Measurements from ENCODE around the gene GPR132. TPM values are rescaled to one million over a fixed set of nuclear protein-coding genes. Genes with fewer than 3 reads are reported as not detected.

The GPR132 gene
- total RNA-seq, 2 donors from 2014 or later, result 0.67 to 1.2 TPM

DNA sequence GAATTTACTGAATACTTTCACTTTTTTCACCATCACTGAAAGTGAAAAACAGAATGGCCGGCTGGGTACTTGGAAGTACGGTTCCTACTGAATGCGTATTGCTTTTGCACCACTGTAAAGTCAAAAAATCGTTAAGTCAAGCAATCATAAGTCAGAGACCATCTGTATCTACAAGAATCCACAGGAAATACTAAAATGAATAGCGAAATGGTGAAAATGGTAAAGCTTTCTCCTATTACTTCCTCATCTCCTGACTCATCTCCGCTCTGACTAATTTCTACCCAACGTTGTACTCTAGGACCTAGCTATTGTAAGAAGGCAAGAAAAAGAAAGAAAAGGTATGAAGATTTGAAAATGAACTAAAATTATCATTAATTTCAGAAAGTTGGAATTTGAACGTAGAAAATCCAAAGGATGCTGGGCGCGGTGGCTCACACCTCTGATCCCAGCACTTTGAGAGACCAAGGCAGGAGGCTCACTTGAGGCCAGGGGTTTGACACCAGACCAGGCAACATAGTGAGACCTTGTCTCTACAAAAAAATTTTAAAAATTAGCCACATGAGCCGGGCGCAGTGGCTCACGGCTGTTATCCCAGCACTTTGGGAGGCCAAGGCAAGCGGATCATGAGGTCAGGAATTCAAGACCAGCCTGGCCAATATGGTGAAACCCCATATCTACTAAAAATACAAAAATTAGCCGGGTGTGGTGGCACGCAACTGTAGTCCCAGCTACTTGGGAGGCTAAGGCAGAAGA lies 39.0 kb downstream of the GPR132 start:
- peaks cover 0 to 19% of the 10 kb centered on the region in 2 donors for H3K4me1 ChIP-seq
- H3K36me3 ChIP-seq, result no peaks in the 10 kb centered on the region
- no peak overlapping the region for H3K4me3 ChIP-seq
- no peaks in the 10 kb centered on the region for H3K9me3 ChIP-seq
- TF ChIP-seq CTCF (IDR thresholded peaks at IDR 0.05), result no peak
- DNase-seq (ENCODE audit: low spot score), result no peak
- H3K27me3 ChIP-seq, result no peaks in the 10 kb centered on the region
- H3K27ac ChIP-seq, result no peak overlapping the region

GRCh38 chr14:105025429-105025828 lies 39.8 kb downstream of the GPR132 start:
- no peaks in the 10 kb centered on the region for H3K36me3 ChIP-seq
- no peak for DNase-seq (ENCODE audit: low spot score)
- H3K4me1 ChIP-seq, result peaks cover 0 to 20% of the 10 kb centered on the region in 2 donors
- H3K27me3 ChIP-seq, result no peaks in the 10 kb centered on the region
- no peaks in the 10 kb centered on the region for H3K9me3 ChIP-seq
- H3K4me3 ChIP-seq, result no peak overlapping the region
- TF ChIP-seq CTCF (IDR thresholded peaks at IDR 0.05), result no peak
- H3K27ac ChIP-seq, result no peak overlapping the region

GRCh38 chr14:105023791-105024480 lies 41.3 kb downstream of the GPR132 start:
- Histone ChIP-seq H3K27ac (peak overlapping the region in 1 of 2 donors; percentile 38), H3K4me1 (peaks cover 0 to 35% of the 10 kb centered on the region in 2 donors), H3K4me3 (no peak overlapping the region), H3K27me3 (no peaks in the 10 kb centered on the region), H3K9me3 (no peaks in the 10 kb centered on the region), H3K36me3 (no peaks in the 10 kb centered on the region)
- DNase-seq (ENCODE audit: low spot score), result no peak
- no peak for TF ChIP-seq CTCF (IDR thresholded peaks at IDR 0.05)

- no peak for DNase-seq (ENCODE audit: low spot score)
- no peaks in the 10 kb centered on the region for H3K36me3 ChIP-seq
- H3K27me3 ChIP-seq, result no peaks in the 10 kb centered on the region
- TF ChIP-seq CTCF (IDR thresholded peaks at IDR 0.05), result no peak
- no peak overlapping the region for H3K4me3 ChIP-seq
- H3K9me3 ChIP-seq, result no peaks in the 10 kb centered on the region
- H3K4me1 ChIP-seq, result peaks cover 0 to 36% of the 10 kb centered on the region in 2 donors
- no peak overlapping the region for H3K27ac ChIP-seq
Measured at GRCh38 chr14:105023144-105023543, 42.1 kb downstream of the GPR132 start.

DNA sequence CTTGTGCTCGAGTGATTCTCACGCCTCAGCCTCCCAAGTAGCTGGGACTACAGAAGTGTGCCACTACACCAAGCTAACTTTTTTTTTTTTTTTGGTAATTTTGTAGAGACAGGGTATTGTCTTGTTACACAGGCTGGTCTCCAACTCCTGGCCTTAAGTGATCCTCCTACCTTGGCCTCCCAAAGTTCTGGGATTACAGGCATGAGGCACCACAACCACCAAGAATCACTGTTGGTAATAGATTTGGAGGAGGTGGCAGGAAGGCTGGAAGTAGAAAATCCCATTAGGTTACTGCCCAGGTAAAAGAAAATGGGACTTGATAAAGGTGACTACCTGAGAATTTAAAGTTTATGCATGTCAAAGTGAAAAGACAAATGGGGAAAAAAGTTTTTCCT lies 43.0 kb downstream of the GPR132 start:
- H3K27me3 ChIP-seq, result no peaks in the 10 kb centered on the region
- no peak overlapping the region for H3K27ac ChIP-seq
- H3K36me3 ChIP-seq, result no peaks in the 10 kb centered on the region
- peaks cover 0 to 36% of the 10 kb centered on the region in 2 donors for H3K4me1 ChIP-seq
- DNase-seq (ENCODE audit: low spot score), result no peak
- H3K9me3 ChIP-seq, result no peaks in the 10 kb centered on the region
- H3K4me3 ChIP-seq, result no peak overlapping the region
- TF ChIP-seq CTCF (IDR thresholded peaks at IDR 0.05), result no peak
